Measurements from ENCODE around the gene CSE1L. TPM values are rescaled to one million over a fixed set of nuclear protein-coding genes. Genes with fewer than 3 reads are reported as not detected.
"Not testable (repeated sequence)": the region's sequence is repeated elsewhere in the genome, so short reads cannot be mapped to it uniquely, and the experiment has no call there.

Gene CSE1L
- 10 to 100 TPM; 31.0 to 34.1 TPM for total RNA-seq
- 10 to 100 TPM; 18.0 to 18.2 TPM for polyA plus RNA-seq
- long read RNA-seq, donor 1, transcript CSE1L-201 (25 exons, 3,553 nt), result major isoform, 5 of 15 reads
- long read RNA-seq, donor 1, partial matches to known transcripts, result 6 of 15 reads
- long read RNA-seq, donor 1, other reads (novel, unspliced or antisense), result 4 of 15 reads
- long read RNA-seq, donor 2, transcript CSE1L-201 (25 exons, 3,553 nt), result major isoform, 6 of 11 reads
- long read RNA-seq, donor 2, partial matches to known transcripts, result 4 of 11 reads
- long read RNA-seq, donor 2, other reads (novel, unspliced or antisense), result 1 of 11 reads

GRCh38 chr20:49046087-49046900 lies at the start of gene CSE1L:
Gene CSE1L, plus strand, starts transcription at chr20:49046312. Its CDS starts 12,152 bp downstream, at chr20:49058464.
- Histone ChIP-seq H3K4me3 (ENCODE audit: low read length in 2 of 2) (peak within 1 kb of the TSS; percentile 85 to 89), H3K36me3 (ENCODE audit: control insufficient read depth in 1 of 2, insufficient read depth in 2 of 2, low read length in 1 of 2) (no peaks in the 10 kb centered on the region), H3K4me1 (ENCODE audit: control insufficient read depth in 1 of 2, insufficient read depth in 2 of 2, low read length in 2 of 2) (no peaks in the 10 kb centered on the region), H3K27ac (ENCODE audit: low read depth in 1 of 2, low read length in 2 of 2) (peak within 1 kb of the TSS in 1 of 2 donors; percentile 94), H3K9me3 (ENCODE audit: control insufficient read depth, low read length) (no peaks in the 10 kb centered on the region), H3K27me3 (ENCODE audit: control insufficient read depth in 1 of 2, insufficient read depth in 2 of 2, low read length in 1 of 2) (no peaks in the 10 kb centered on the region)
- ATAC-seq (ENCODE audit: low FRiP score) (peak; percentile 98), DNase-seq (peak; percentile 97 to 98)
- intact Hi-C loops (cut with DNase I), result no loop called here
- 0% methylated on average over 64 to 80 of the region's 80 CpGs for WGBS, 2 donors

- DNase-seq (no peak), ATAC-seq (ENCODE audit: low FRiP score) (no peak)
- no peaks in the 10 kb centered on the region for H3K27me3 ChIP-seq (ENCODE audit: control insufficient read depth in 1 of 2, insufficient read depth in 2 of 2, low read length in 1 of 2)
- no peaks in the 10 kb centered on the region for H3K4me1 ChIP-seq (ENCODE audit: control insufficient read depth in 1 of 2, insufficient read depth in 2 of 2, low read length in 2 of 2)
- peaks cover 9 to 10% of the 10 kb centered on the region in 2 donors for H3K36me3 ChIP-seq (ENCODE audit: control insufficient read depth in 1 of 2, insufficient read depth in 2 of 2, low read length in 1 of 2)
- WGBS, 2 donors, result 64 to 67% methylated on average over 3 of the region's 3 CpGs
- no peaks in the 10 kb centered on the region for H3K9me3 ChIP-seq (ENCODE audit: control insufficient read depth, low read length)
- H3K4me3 ChIP-seq (ENCODE audit: low read length in 2 of 2), result no peak overlapping the region
- H3K27ac ChIP-seq (ENCODE audit: low read depth in 1 of 2, low read length in 2 of 2), result no peak overlapping the region
- intact Hi-C loops (cut with DNase I), result loop anchor here in 1 of 2 donors (10.0 kb wide), 1 partner anchor 85 kb away; no protein-coding TSS in a partner anchor
These were observed 45.9 kb upstream of the CSE1L start for GRCh38 chr20:48999890-49000870.

- ATAC-seq (ENCODE audit: low FRiP score) (no peak), DNase-seq (no peak)
- Histone ChIP-seq H3K27ac (ENCODE audit: low read depth in 1 of 2, low read length in 2 of 2) (no peak overlapping the region), H3K27me3 (ENCODE audit: control insufficient read depth in 1 of 2, insufficient read depth in 2 of 2, low read length in 1 of 2) (no peaks in the 10 kb centered on the region), H3K36me3 (ENCODE audit: control insufficient read depth in 1 of 2, insufficient read depth in 2 of 2, low read length in 1 of 2) (peaks cover 8 to 10% of the 10 kb centered on the region in 2 donors), H3K4me3 (ENCODE audit: low read length in 2 of 2) (no peak overlapping the region), H3K4me1 (ENCODE audit: control insufficient read depth in 1 of 2, insufficient read depth in 2 of 2, low read length in 2 of 2) (no peaks in the 10 kb centered on the region), H3K9me3 (ENCODE audit: control insufficient read depth, low read length) (no peaks in the 10 kb centered on the region)
- WGBS, 2 donors, result 94 to 96% methylated on average over 7 of the region's 7 CpGs
- intact Hi-C loops (cut with DNase I), result no loop called here
These were observed 44.4 kb upstream of the CSE1L start for GRCh38 chr20:49001741-49002140.

GRCh38 chr20:49006446-49006980 lies 39.6 kb upstream of the CSE1L start:
- H3K9me3 ChIP-seq (ENCODE audit: control insufficient read depth, low read length), result no peaks in the 10 kb centered on the region
- DNase-seq (no peak), ATAC-seq (ENCODE audit: low FRiP score) (no peak)
- no peaks in the 10 kb centered on the region for H3K27me3 ChIP-seq (ENCODE audit: control insufficient read depth in 1 of 2, insufficient read depth in 2 of 2, low read length in 1 of 2)
- H3K4me3 ChIP-seq (ENCODE audit: low read length in 2 of 2), result no peak overlapping the region
- H3K27ac ChIP-seq (ENCODE audit: low read depth in 1 of 2, low read length in 2 of 2), result no peak overlapping the region
- no peaks in the 10 kb centered on the region for H3K4me1 ChIP-seq (ENCODE audit: control insufficient read depth in 1 of 2, insufficient read depth in 2 of 2, low read length in 2 of 2)
- whole genome bisulfite sequencing, 2 donors, result 89 to 90% methylated on average over 8 of the region's 8 CpGs
- H3K36me3 ChIP-seq (ENCODE audit: control insufficient read depth in 1 of 2, insufficient read depth in 2 of 2, low read length in 1 of 2), result peaks cover 8 to 10% of the 10 kb centered on the region in 2 donors
- intact Hi-C loops (cut with DNase I), result no loop called here

- H3K9me3 ChIP-seq (ENCODE audit: control insufficient read depth, low read length), result no peaks in the 10 kb centered on the region
- WGBS, 2 donors, result 92 to 93% methylated on average over 12 of the region's 12 CpGs
- DNase-seq (no peak), ATAC-seq (ENCODE audit: low FRiP score) (no peak)
- intact Hi-C loops (cut with DNase I), result no loop called here
- H3K4me1 ChIP-seq (ENCODE audit: control insufficient read depth in 1 of 2, insufficient read depth in 2 of 2, low read length in 2 of 2), result no peaks in the 10 kb centered on the region
- no peak overlapping the region for H3K4me3 ChIP-seq (ENCODE audit: low read length in 2 of 2)
- no peaks in the 10 kb centered on the region for H3K27me3 ChIP-seq (ENCODE audit: control insufficient read depth in 1 of 2, insufficient read depth in 2 of 2, low read length in 1 of 2)
- H3K27ac ChIP-seq (ENCODE audit: low read depth in 1 of 2, low read length in 2 of 2), result no peak overlapping the region
- peaks cover 4 to 12% of the 10 kb centered on the region in 2 donors for H3K36me3 ChIP-seq (ENCODE audit: control insufficient read depth in 1 of 2, insufficient read depth in 2 of 2, low read length in 1 of 2)
These were observed 36.0 kb upstream of the CSE1L start for GRCh38 chr20:49009899-49010631.

GRCh38 chr20:49024220-49024619 lies 21.9 kb upstream of the CSE1L start:
- 94% methylated on average over 5 of the region's 5 CpGs for WGBS, 2 donors
- Histone ChIP-seq H3K27me3 (ENCODE audit: control insufficient read depth in 1 of 2, insufficient read depth in 2 of 2, low read length in 1 of 2) (no peaks in the 10 kb centered on the region), H3K4me3 (ENCODE audit: low read length in 2 of 2) (no peak overlapping the region), H3K9me3 (ENCODE audit: control insufficient read depth, low read length) (no peaks in the 10 kb centered on the region), H3K27ac (ENCODE audit: low read depth in 1 of 2, low read length in 2 of 2) (no peak overlapping the region), H3K4me1 (ENCODE audit: control insufficient read depth in 1 of 2, insufficient read depth in 2 of 2, low read length in 2 of 2) (no peaks in the 10 kb centered on the region), H3K36me3 (ENCODE audit: control insufficient read depth in 1 of 2, insufficient read depth in 2 of 2, low read length in 1 of 2) (peaks cover 3 to 11% of the 10 kb centered on the region in 2 donors)
- DNase-seq (no peak), ATAC-seq (ENCODE audit: low FRiP score) (no peak)
- intact Hi-C loops (cut with DNase I), result no loop called here

- H3K9me3 ChIP-seq (ENCODE audit: control insufficient read depth, low read length); ATAC-seq (ENCODE audit: low FRiP score); H3K4me3 ChIP-seq (ENCODE audit: low read length in 2 of 2); H3K27me3 ChIP-seq (ENCODE audit: control insufficient read depth in 1 of 2, insufficient read depth in 2 of 2, low read length in 1 of 2); DNase-seq; intact Hi-C loops (cut with DNase I); H3K27ac ChIP-seq (ENCODE audit: low read depth in 1 of 2, low read length in 2 of 2); H3K4me1 ChIP-seq (ENCODE audit: control insufficient read depth in 1 of 2, insufficient read depth in 2 of 2, low read length in 2 of 2): not testable (repeated sequence)
- WGBS, 2 donors, result 96 to 97% methylated on average over 2 of the region's 2 CpGs
- H3K36me3 ChIP-seq (ENCODE audit: control insufficient read depth in 1 of 2, insufficient read depth in 2 of 2, low read length in 1 of 2), result peaks cover 3 to 11% of the 10 kb centered on the region in 2 donors
These were observed 17.9 kb upstream of the CSE1L start for GRCh38 chr20:49028177-49028576.
